PC-3 (cell line): Measurements from ENCODE around the gene IL16. TPM values are rescaled to one million over a fixed set of nuclear protein-coding genes. Genes with fewer than 3 reads are reported as not detected.
A peak's percentile ranks its signal among the peaks of the same experiment; 100 is the strongest.

ENCODE experiments used
- ATAC-seq: fragments of 200-7000 bp; cut with Tn5 transposase; 2 replicates; pipeline ENCODE4 v1.9.1; 2020; ENCODE audit warnings: mild to moderate bottlenecking, moderate library complexity
- BruUV-seq: library from RNA; stranded (reverse); fragments of 400-500 nt; replicated peaks from 2 replicates; lab custom pipeline; 2021; lab: Mats Ljungman, UMichigan
- CTCF ChIA-PET: fragments of 300-600 bp; sonication (Branson Sonifier 250); formaldehyde crosslinking; loops from one replicate; lab custom pipeline; 2022; ENCODE audit warnings: antibody characterized with exemption; lab: Charles Lee
- POLR2A ChIA-PET: fragments of 300-600 bp; sonication (Branson Sonifier 250); formaldehyde crosslinking; loops from one replicate; lab custom pipeline; 2022; ENCODE audit warnings: antibody characterized with exemption; ENCODE audit not compliant: unreplicated experiment; lab: Charles Lee
- DNase-seq: peaks from one replicate; pipeline ENCODE4 v3.0.0-alpha.2; 2015
- H2AFZ ChIP-seq: fragments of 300-600 bp; sonication (generic); 2 replicates; pipeline ENCODE4 v1.6.0; 2016; ENCODE audit warnings: antibody characterized with exemption, low read length
- H3F3A ChIP-seq: fragments of 300-600 bp; sonication (generic); one replicate; pipeline ENCODE4 v1.6.0; 2017; ENCODE audit warnings: antibody characterized with exemption, low read length, control low read depth, mild to moderate bottlenecking; ENCODE audit not compliant: unreplicated experiment
- H3K27ac ChIP-seq: fragments of 300-600 bp; sonication (generic); 2 replicates; pipeline ENCODE4 v1.5.1; 2016; ENCODE audit warnings: mild to moderate bottlenecking, low read length
- H3K27me3 ChIP-seq: fragments of 300-600 bp; sonication (generic); 2 replicates; pipeline ENCODE4 v1.6.1; 2016; ENCODE audit warnings: low read length, mixed read lengths
- H3K36me3 ChIP-seq: fragments of 300-600 bp; sonication (generic); 2 replicates; pipeline ENCODE4 v1.6.1; 2016; ENCODE audit warnings: low read depth, mixed run types, low read length, mixed read lengths
- H3K4me1 ChIP-seq: fragments of 300-600 bp; sonication (generic); 2 replicates; pipeline ENCODE4 v1.5.1; 2016; ENCODE audit warnings: low read length; ENCODE audit not compliant: insufficient read depth
- H3K4me2 ChIP-seq: fragments of 300-600 bp; sonication (generic); 2 replicates; pipeline ENCODE4 v1.6.0; 2016; ENCODE audit warnings: low read length
- H3K4me3 ChIP-seq: fragments of 300-600 bp; sonication (generic); 2 replicates; pipeline ENCODE4 v1.5.1; 2016; ENCODE audit warnings: mild to moderate bottlenecking, low read length, mixed read lengths
- H3K79me2 ChIP-seq: fragments of 300-600 bp; sonication (generic); 2 replicates; pipeline ENCODE4 v1.6.1; 2017; ENCODE audit warnings: low read length, mixed read lengths
- H3K9ac ChIP-seq: fragments of 300-600 bp; sonication (generic); 2 replicates; pipeline ENCODE4 v1.6.0; 2016; ENCODE audit warnings: mild to moderate bottlenecking, low read length
- H3K9me2 ChIP-seq: fragments of 300-600 bp; sonication (generic); replicated peaks from 2 replicates; pipeline ENCODE4 v1.6.1; 2016; ENCODE audit warnings: mixed run types, low read length, mixed read lengths
- H3K9me3 ChIP-seq: fragments of 300-600 bp; sonication (generic); 2 replicates; pipeline ENCODE4 v1.6.1; 2016; ENCODE audit warnings: low read length, mixed read lengths
- H4K20me1 ChIP-seq: fragments of 300-600 bp; sonication (generic); 2 replicates; pipeline ENCODE4 v1.6.1; 2016; ENCODE audit warnings: low read length, mixed read lengths
- CTCF ChIP-seq: fragments of 300-600 bp; sonication (generic); conservative IDR thresholded peaks from 2 replicates; pipeline ENCODE4 v1.5.1; 2017; ENCODE audit warnings: antibody characterized with exemption, low read depth, mild to moderate bottlenecking, low read length
- EZH2 ChIP-seq: fragments of 300-600 bp; sonication (generic); IDR thresholded peaks from one replicate; pipeline ENCODE4 v1.6.1; 2017; ENCODE audit warnings: antibody characterized with exemption, mild to moderate bottlenecking, low read length; ENCODE audit not compliant: unreplicated experiment
- EZH2phosphoT487 ChIP-seq: fragments of 300-600 bp; sonication (generic); IDR thresholded peaks from 2 replicates; pipeline ENCODE4 v1.6.1; 2018; ENCODE audit warnings: mild to moderate bottlenecking, antibody characterized with exemption, low read length, borderline replicate concordance
- intact Hi-C: fragments of 100-400 bp; cut with micrococcal nuclease; formaldehyde crosslinking; loops from 2 replicates; pipeline ENCODE4 v1.9.0; 2023
- total RNA-seq: library from RNA; depleted of rRNA; stranded (reverse); fragments of >200 nt; gene quantifications from 2 replicates; pipeline ENCODE4 v1.2.3, GENCODE V29; 2014

Gene IL16
- total RNA-seq, 1 experiment from 2014 or later = 0.04 TPM

- TF ChIP-seq EZH2 = no peak
- TF ChIP-seq CTCF = no peak
- TF ChIP-seq EZH2phosphoT487 = no peak
- ChIA-PET POLR2A (no interaction called here), CTCF (no interaction called here)
Observed at GRCh38 chr15:81264072-81264857, 67.6 kb downstream of the IL16 start.

GRCh38 chr15:81265256-81265943 is 68.7 kb downstream of the IL16 start:
- ChIA-PET CTCF (interaction anchor here (0.5 to 2.1 kb wide), 11 partner anchors 15 to 1027 kb away, joined by 3 to 40 read pairs (median 4); no protein-coding TSS in a partner anchor), POLR2A (no interaction called here)
- BruUV-seq = no TSS peak
- Histone ChIP-seq H3K79me2 (no peaks in the 10 kb centered on the region), H3K9ac (no peak overlapping the region), H3K4me2 (peak overlapping the region; percentile 78), H3K4me1 (peaks cover 5% of the 10 kb centered on the region), H2AFZ (peak overlapping the region; percentile 91), H3K27ac (no peak overlapping the region), H4K20me1 (no peaks in the 10 kb centered on the region), H3K27me3 (peaks cover 18% of the 10 kb centered on the region), H3K9me3 (no peaks in the 10 kb centered on the region), H3K4me3 (no peak overlapping the region), H3F3A (no peaks in the 10 kb centered on the region), H3K36me3 (no peaks in the 10 kb centered on the region), H3K9me2 (no peaks in the 10 kb centered on the region)
- TF ChIP-seq EZH2 (no peak), EZH2phosphoT487 (no peak), CTCF (no peak)
- DNase-seq (no peak), ATAC-seq (no peak)
- intact Hi-C loops = loop anchor here (10.0 kb wide), 1 partner anchor 261 kb away; the partner anchor contains the start of gene TLNRD1

More at GRCh38 chr15:81264072-81264857, 67.6 kb downstream of the IL16 start:
- no peaks in the 10 kb centered on the region for H3K36me3 ChIP-seq
- H3K79me2 ChIP-seq = no peaks in the 10 kb centered on the region
- no peak overlapping the region for H3K4me3 ChIP-seq
- BruUV-seq = no TSS peak
- H3K4me2 ChIP-seq = no peak overlapping the region
- H4K20me1 ChIP-seq = no peaks in the 10 kb centered on the region
- no peaks in the 10 kb centered on the region for H3K9me2 ChIP-seq
- no peaks in the 10 kb centered on the region for H3F3A ChIP-seq
- intact Hi-C loops = loop anchor here (10.0 kb wide), 1 partner anchor 259 kb away; the partner anchor contains the start of gene TLNRD1
- H3K4me1 ChIP-seq = peaks cover 5% of the 10 kb centered on the region
- no peak overlapping the region for H3K9ac ChIP-seq
- no peak for ATAC-seq
- H3K9me3 ChIP-seq = no peaks in the 10 kb centered on the region
- H3K27ac ChIP-seq = no peak overlapping the region
- H2AFZ ChIP-seq = no peak overlapping the region
- H3K27me3 ChIP-seq = peaks cover 29% of the 10 kb centered on the region
- no peak for DNase-seq
